Spleen (tissue), 11 donors: Measurements from ENCODE around the gene SREBF1. TPM values are rescaled to one million over a fixed set of nuclear protein-coding genes. Genes with fewer than 3 reads are reported as not detected.

ENCODE experiments used
- DNase-seq: peaks from one replicate; pipeline ENCODE4 v3.0.0-alpha.2; 2020
- H3K27ac ChIP-seq, 8 donors: fragments of 200-600 bp; sonication (generic) in 7 of 8; 1 replicate in 4 of 8; 2 replicates in 4 of 8; pipeline versions ENCODE4 v1.5.0 to v1.8.0; 2016 to 2021; ENCODE audit warnings: inconsistent platforms in 4 of 8, mild to moderate bottlenecking in 4 of 8, moderate library complexity in 1 of 8
- H3K27me3 ChIP-seq, 7 donors: fragments of 200-600 bp; sonication (generic) in 6 of 7; replicated peaks in 1 of 7; 1 replicate in 4 of 7; 2 replicates in 3 of 7; pipeline versions ENCODE4 v1.5.0 to v1.8.0; 2016 to 2021; ENCODE audit warnings: inconsistent platforms in 3 of 7, mild to moderate bottlenecking in 1 of 7
- H3K36me3 ChIP-seq, 6 donors: fragments of 200-600 bp; sonication (generic) in 5 of 6; 1 replicate in 4 of 6; 2 replicates in 2 of 6; pipeline versions ENCODE4 v1.5.0 to v1.8.0; 2016 to 2021; ENCODE audit warnings: inconsistent platforms in 2 of 6
- H3K4me1 ChIP-seq, 6 donors: fragments of 200-600 bp; sonication (generic) in 5 of 6; 1 replicate in 3 of 6; 2 replicates in 3 of 6; pipeline versions ENCODE4 v1.5.0 to v1.8.0; 2016 to 2021; ENCODE audit warnings: inconsistent platforms in 3 of 6
- H3K4me3 ChIP-seq, 8 donors: fragments of 200-600 bp; sonication (generic) in 7 of 8; 1 replicate in 4 of 8; 2 replicates in 4 of 8; pipeline versions ENCODE4 v1.5.0 to v1.8.0; 2016 to 2021; ENCODE audit warnings: inconsistent platforms in 4 of 8, mild to moderate bottlenecking in 4 of 8, moderate library complexity in 2 of 8
- H3K9me3 ChIP-seq, 8 donors: fragments of 200-600 bp; sonication (generic) in 7 of 8; 1 replicate in 4 of 8; 2 replicates in 4 of 8; pipeline versions ENCODE4 v1.5.0 to v1.8.0; 2016 to 2021; ENCODE audit warnings: inconsistent platforms in 4 of 8
- POLR2A ChIP-seq, 3 donors: fragments of 450-650 bp; IDR thresholded peaks; one replicate each; pipeline ENCODE4 v1.5.1; 2017; ENCODE audit warnings: antibody characterized with exemption in 3 of 3, mild to moderate bottlenecking in 1 of 3
- POLR2AphosphoS5 ChIP-seq, 3 donors: sonication (generic); formaldehyde crosslinking; IDR thresholded peaks; one replicate each; pipeline ENCODE4 v1.5.1; 2017; ENCODE audit warnings: antibody characterized with exemption in 3 of 3
- whole genome bisulfite sequencing, 5 donors: extraction: QIAGEN DNeasy Blood & Tissue Kit in 3 of 5; methylation state at CpG; one replicate each; pipeline versions ENCODE4 v1.1.5 to v1.1.7; 2013 to 2018; 5-methylcytosine and 5-hydroxymethylcytosine counted together
- intact Hi-C: fragments of 100-400 bp; cut with DNase I; formaldehyde crosslinking; loops from one replicate; pipeline ENCODE4 v1.15.0; 2023; ENCODE audit warnings: low total_unique reads
- polyA plus RNA-seq, 3 donors: library from polyadenylated mRNA; stranded (reverse); fragments of 200-250 nt; gene quantifications; one replicate each; pipeline ENCODE4 v1.2.1, GENCODE V29; 2013
- total RNA-seq, 7 donors: library from RNA; depleted of rRNA in 3 of 7; stranded (reverse); fragments of >200 nt in 3 of 7; fragmentation: NEBNext Ultra II Directional in 4 of 7; extraction: Animal tissue kit (Norgen Biotek cat#: 25700) in 4 of 7; gene quantifications; one replicate each; pipeline versions ENCODE4 v1.1.0 to v1.2.1, GENCODE V29; 2016 to 2021
- TF ChIP-seq, protein P1 (sequence below), 11 experiments: fragments of 200-600 bp in 7 of 11; fragments of 450-650 bp in 4 of 11; sonication (generic) in 4 of 11; IDR thresholded peaks in 8 of 11; conservative IDR thresholded peaks in 3 of 11; 1 replicate in 7 of 11; 2 replicates in 4 of 11; pipeline versions ENCODE4 v1.4.0 to v1.8.0; 2016 to 2021; ENCODE audit warnings: antibody characterized with exemption in 11 of 11, inconsistent platforms in 4 of 11, mild to moderate bottlenecking in 1 of 11
- donor health status: healthy with polysubstance abuse.
- donor health status: DM: no; HTN: no; CAD: no; lungs with moderate emphysema.
- donor health status: DM: no; HTN: no; CAD: no.
- donor health status: Bipolar disorder and iron deficiency.
- donor health status: healthy.
- donor health status: DM: no; HTN: no; CAD: no.
- donor health status: DM: yes; HTN: yes; CAD: no.

SREBF1 gene
- total and polyA plus RNA-seq, 10 donors: 25.0 to 74.8 (median 48.0) TPM

GRCh38 chr17:17814162-17815061 is 22.4 kb downstream of the SREBF1 start:
- Histone ChIP-seq H3K27ac (peak overlapping the region in 1 of 8 donors; percentile 16), H3K36me3 (peaks cover 0 to 98% (median 65%) of the 10 kb centered on the region in 6 donors), H3K4me1 (peaks cover 12 to 68% (median 25%) of the 10 kb centered on the region in 6 donors), H3K4me3 (no peak overlapping the region), H3K27me3 (no peaks in the 10 kb centered on the region), H3K9me3 (no peaks in the 10 kb centered on the region)
- DNase-seq: no peak
- 90 to 93% (median 91%) methylated on average over 3 to 20 of the region's 20 CpGs for WGBS, 5 donors
- peak in 1 of 3 donors; percentile 50 for TF ChIP-seq POLR2AphosphoS5 (IDR thresholded peaks at IDR 0.05)
- TF ChIP-seq, protein P1, sequence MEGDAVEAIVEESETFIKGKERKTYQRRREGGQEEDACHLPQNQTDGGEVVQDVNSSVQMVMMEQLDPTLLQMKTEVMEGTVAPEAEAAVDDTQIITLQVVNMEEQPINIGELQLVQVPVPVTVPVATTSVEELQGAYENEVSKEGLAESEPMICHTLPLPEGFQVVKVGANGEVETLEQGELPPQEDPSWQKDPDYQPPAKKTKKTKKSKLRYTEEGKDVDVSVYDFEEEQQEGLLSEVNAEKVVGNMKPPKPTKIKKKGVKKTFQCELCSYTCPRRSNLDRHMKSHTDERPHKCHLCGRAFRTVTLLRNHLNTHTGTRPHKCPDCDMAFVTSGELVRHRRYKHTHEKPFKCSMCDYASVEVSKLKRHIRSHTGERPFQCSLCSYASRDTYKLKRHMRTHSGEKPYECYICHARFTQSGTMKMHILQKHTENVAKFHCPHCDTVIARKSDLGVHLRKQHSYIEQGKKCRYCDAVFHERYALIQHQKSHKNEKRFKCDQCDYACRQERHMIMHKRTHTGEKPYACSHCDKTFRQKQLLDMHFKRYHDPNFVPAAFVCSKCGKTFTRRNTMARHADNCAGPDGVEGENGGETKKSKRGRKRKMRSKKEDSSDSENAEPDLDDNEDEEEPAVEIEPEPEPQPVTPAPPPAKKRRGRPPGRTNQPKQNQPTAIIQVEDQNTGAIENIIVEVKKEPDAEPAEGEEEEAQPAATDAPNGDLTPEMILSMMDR (IDR thresholded peaks at IDR 0.05 in 8 of 11, conservative IDR thresholded peaks at IDR 0.05 in 3 of 11): no peak
- intact Hi-C loops: loop anchor here (10.0 kb wide), 1 partner anchor 100 kb away; no protein-coding TSS in a partner anchor

GRCh38 chr17:17813725-17814095 is 23.1 kb downstream of the SREBF1 start:
- Histone ChIP-seq H3K4me1 (peaks cover 9 to 68% (median 23%) of the 10 kb centered on the region in 6 donors), H3K4me3 (no peak overlapping the region), H3K27ac (no peak overlapping the region), H3K36me3 (peaks cover 0 to 98% (median 58%) of the 10 kb centered on the region in 6 donors), H3K27me3 (no peaks in the 10 kb centered on the region), H3K9me3 (no peaks in the 10 kb centered on the region)
- TF ChIP-seq POLR2AphosphoS5 (IDR thresholded peaks at IDR 0.05): no peak
- TF ChIP-seq, protein P1 (IDR thresholded peaks at IDR 0.05 in 8 of 11, conservative IDR thresholded peaks at IDR 0.05 in 3 of 11): no peak
- no peak for TF ChIP-seq POLR2A (IDR thresholded peaks at IDR 0.05)
- intact Hi-C loops: loop anchor here (2.0 to 10.0 kb wide), 2 partner anchors 47 to 101 kb away; no protein-coding TSS in a partner anchor
- WGBS, 5 donors: 77 to 95% (median 88%) methylated on average over 5 to 16 of the region's 16 CpGs
- DNase-seq: no peak

- Histone ChIP-seq H3K27ac (peak overlapping the region in 1 of 8 donors; percentile 23), H3K4me3 (no peak overlapping the region), H3K36me3 (peaks cover 0 to 95% (median 54%) of the 10 kb centered on the region in 6 donors), H3K9me3 (no peaks in the 10 kb centered on the region), H3K4me1 (peaks cover 9 to 68% (median 20%) of the 10 kb centered on the region in 6 donors), H3K27me3 (no peaks in the 10 kb centered on the region)
- WGBS, 5 donors: 93 to 100% (median 95%) methylated on average over 6 to 25 of the region's 25 CpGs
- DNase-seq: no peak
- intact Hi-C loops: loop anchor here (2.0 to 10.0 kb wide), 2 partner anchors 48 to 102 kb away; no protein-coding TSS in a partner anchor
- TF ChIP-seq POLR2A (IDR thresholded peaks at IDR 0.05): no peak
- TF ChIP-seq POLR2AphosphoS5 (IDR thresholded peaks at IDR 0.05): peak in 1 of 3 donors; percentile 29
- TF ChIP-seq, protein P1 (IDR thresholded peaks at IDR 0.05 in 8 of 11, conservative IDR thresholded peaks at IDR 0.05 in 3 of 11): no peak
Measured at GRCh38 chr17:17813055-17813724, 23.6 kb downstream of the SREBF1 start.
